H9 (cell line): ENCODE measurements around the gene DTNA. TPM values are rescaled to one million over a fixed set of nuclear protein-coding genes. Genes with fewer than 3 reads are reported as not detected.

Source experiments
- DNase-seq: peaks from one replicate; pipeline ENCODE4 v3.0.0-alpha.2; 2017
- H2AFZ ChIP-seq: one replicate; pipeline ENCODE4 v1.6.1; 2013; ENCODE audit warnings: mild to moderate bottlenecking, low read length, control low read depth, moderate library complexity
- H2AK5ac ChIP-seq: 2 replicates; pipeline ENCODE4 v1.6.1; 2013; ENCODE audit warnings: low read length, control low read depth, mixed read lengths; ENCODE audit not compliant: insufficient read length
- H2BK120ac ChIP-seq: one replicate; pipeline ENCODE4 v1.6.1; 2013; ENCODE audit warnings: low read depth, mild to moderate bottlenecking, low read length, control low read depth, inconsistent platforms; ENCODE audit not compliant: poor library complexity, severe bottlenecking
- H2BK12ac ChIP-seq: 2 replicates; pipeline ENCODE4 v1.6.1; 2013; ENCODE audit warnings: low read length, control low read depth, mixed read lengths, low read depth; ENCODE audit not compliant: insufficient read length
- H2BK15ac ChIP-seq: 2 replicates; pipeline ENCODE4 v1.6.1; 2013; ENCODE audit warnings: low read depth, low read length, control low read depth
- H2BK20ac ChIP-seq: one replicate; pipeline ENCODE4 v1.6.1; 2013; ENCODE audit warnings: low read depth, mild to moderate bottlenecking, low read length, control low read depth, inconsistent platforms; ENCODE audit not compliant: poor library complexity, severe bottlenecking
- H2BK5ac ChIP-seq: 2 replicates; pipeline ENCODE4 v1.6.1; 2013; ENCODE audit warnings: low read length, control low read depth, mixed read lengths; ENCODE audit not compliant: insufficient read length
- H3K14ac ChIP-seq: 2 replicates; pipeline ENCODE4 v1.6.1; 2013; ENCODE audit warnings: low read length, control low read depth; ENCODE audit not compliant: insufficient read depth
- H3K18ac ChIP-seq: 2 replicates; pipeline ENCODE4 v1.6.1; 2013; ENCODE audit warnings: low read depth, mild to moderate bottlenecking, mixed read lengths, low read length, control low read depth; ENCODE audit not compliant: insufficient read length
- H3K23ac ChIP-seq: 2 replicates; pipeline ENCODE4 v1.6.1; 2013; ENCODE audit warnings: low read length, control low read depth, mixed read lengths, low read depth; ENCODE audit not compliant: insufficient read length
- H3K23me2 ChIP-seq: 2 replicates; pipeline ENCODE4 v1.6.1; 2013; ENCODE audit warnings: low read depth, mild to moderate bottlenecking, mixed read lengths, low read length, control low read depth; ENCODE audit not compliant: insufficient read length, poor library complexity, severe bottlenecking
- H3K27ac ChIP-seq: 2 replicates; pipeline ENCODE4 v1.5.1; 2013; ENCODE audit warnings: low read length, control low read depth, mixed read lengths, low read depth; ENCODE audit not compliant: insufficient read length
- H3K27me3 ChIP-seq: 2 replicates; pipeline ENCODE4 v1.6.1; 2013; ENCODE audit warnings: low read length, control low read depth, inconsistent platforms; ENCODE audit not compliant: insufficient read depth
- H3K4ac ChIP-seq: 2 replicates; pipeline ENCODE4 v1.6.1; 2013; ENCODE audit warnings: low read depth, mild to moderate bottlenecking, control low read depth, inconsistent platforms, low read length, moderate library complexity
- H3K4me1 ChIP-seq: 2 replicates; pipeline ENCODE4 v1.6.1; 2013; ENCODE audit warnings: low read length, control low read depth, inconsistent platforms; ENCODE audit not compliant: insufficient read depth
- H3K4me2 ChIP-seq: 2 replicates; pipeline ENCODE4 v1.6.1; 2013; ENCODE audit warnings: low read length, control low read depth, mixed read lengths; ENCODE audit not compliant: insufficient read length, insufficient read depth
- H3K56ac ChIP-seq: 2 replicates; pipeline ENCODE4 v1.6.1; 2013; ENCODE audit warnings: low read depth, mild to moderate bottlenecking, mixed read lengths, low read length, control low read depth; ENCODE audit not compliant: insufficient read length
- H3K79me1 ChIP-seq: 2 replicates; pipeline ENCODE4 v1.6.1; 2013; ENCODE audit warnings: low read depth, mild to moderate bottlenecking, moderate library complexity, low read length, control low read depth, inconsistent platforms; ENCODE audit not compliant: insufficient read depth, poor library complexity, severe bottlenecking
- H3K79me2 ChIP-seq: 2 replicates; pipeline ENCODE4 v1.6.1; 2013; ENCODE audit warnings: low read length, control low read depth, inconsistent platforms; ENCODE audit not compliant: insufficient read depth
- H3K9ac ChIP-seq: 2 replicates; pipeline ENCODE4 v1.6.1; 2013; ENCODE audit warnings: low read length, control low read depth, mixed read lengths; ENCODE audit not compliant: insufficient read length; ENCODE audit errors: extremely low read depth
- H3K9me3 ChIP-seq: one replicate; pipeline ENCODE4 v1.6.1; 2013; ENCODE audit warnings: low read depth, low read length, inconsistent platforms; ENCODE audit not compliant: control insufficient read depth
- H3T11ph ChIP-seq: one replicate; pipeline ENCODE4 v1.6.1; 2013; ENCODE audit warnings: mild to moderate bottlenecking, low read length, control low read depth, inconsistent platforms
- H4K20me1 ChIP-seq: one replicate; pipeline ENCODE4 v1.6.1; 2013; ENCODE audit not compliant: control insufficient read depth, insufficient read length, insufficient read depth
- H4K5ac ChIP-seq: 2 replicates; pipeline ENCODE4 v1.6.1; 2013; ENCODE audit warnings: low read depth, mild to moderate bottlenecking, mixed read lengths, low read length, control low read depth; ENCODE audit not compliant: insufficient read length
- H4K8ac ChIP-seq: replicated peaks from 2 replicates; pipeline ENCODE4 v1.6.1; 2013; ENCODE audit warnings: low read length, control low read depth, mixed read lengths, low read depth; ENCODE audit not compliant: insufficient read length
- H4K91ac ChIP-seq: 2 replicates; pipeline ENCODE4 v1.6.1; 2013; ENCODE audit warnings: low read depth, mild to moderate bottlenecking, moderate library complexity, mixed read lengths, low read length, control low read depth; ENCODE audit not compliant: insufficient read length
- H3K27ac Mint-ChIP-seq, 3 experiments: 2 replicates in 2 of 3; 3 replicates in 1 of 3; pipeline ENCODE4 v1.8.0; 2020 to 2021; ENCODE audit warnings: mixed read lengths in 3 of 3, mild to moderate bottlenecking in 1 of 3, moderate library complexity in 1 of 3
- H3K27me3 Mint-ChIP-seq: 2 replicates; pipeline ENCODE4 v1.8.0; 2021; ENCODE audit warnings: low read depth, mild to moderate bottlenecking, moderate library complexity, mixed read lengths
- H3K36me3 Mint-ChIP-seq, 3 experiments: 2 replicates in 2 of 3; 3 replicates in 1 of 3; pipeline ENCODE4 v1.8.0; 2020 to 2021; ENCODE audit warnings: low read depth in 3 of 3, mixed read lengths in 3 of 3; ENCODE audit not compliant: insufficient read depth in 1 of 3
- H3K4me1 Mint-ChIP-seq, 2 experiments: 2 replicates each; pipeline ENCODE4 v1.8.0; 2020; ENCODE audit warnings: mixed read lengths in 2 of 2
- H3K4me3 Mint-ChIP-seq, 2 experiments: 2 replicates in 1 of 2; 3 replicates in 1 of 2; pipeline ENCODE4 v1.8.0; 2020 to 2021; ENCODE audit warnings: mild to moderate bottlenecking in 2 of 2, mixed read lengths in 2 of 2, moderate library complexity in 1 of 2
- H3K9me3 Mint-ChIP-seq, 2 experiments: 2 replicates in 1 of 2; 3 replicates in 1 of 2; pipeline ENCODE4 v1.8.0; 2020; ENCODE audit warnings: mild to moderate bottlenecking in 2 of 2, mixed read lengths in 2 of 2, moderate library complexity in 1 of 2
- CTCF ChIP-seq: fragments of 200-600 bp; sonication (generic); conservative IDR thresholded peaks from 3 replicates; pipeline ENCODE4 v1.8.0; 2021; ENCODE audit warnings: antibody characterized with exemption, mild to moderate bottlenecking
- WGBS: extraction: QIAGEN DNeasy Blood & Tissue Kit; methylation state at CpG from one replicate; pipeline ENCODE4 v1.1.7; 2013; ENCODE audit warnings: missing lambda C conversion rate, low lambda C conversion rate, mixed read lengths; ENCODE audit not compliant: insufficient read length; ENCODE audit errors: extremely low coverage; 5-methylcytosine and 5-hydroxymethylcytosine counted together
- total RNA-seq: library from RNA; stranded (reverse); gene quantifications from 2 replicates; pipeline ENCODE4 v1.2.1, GENCODE V29; 2021

DTNA gene
- total RNA-seq, 1 experiment from 2014 or later: 25.5 TPM

DNA sequence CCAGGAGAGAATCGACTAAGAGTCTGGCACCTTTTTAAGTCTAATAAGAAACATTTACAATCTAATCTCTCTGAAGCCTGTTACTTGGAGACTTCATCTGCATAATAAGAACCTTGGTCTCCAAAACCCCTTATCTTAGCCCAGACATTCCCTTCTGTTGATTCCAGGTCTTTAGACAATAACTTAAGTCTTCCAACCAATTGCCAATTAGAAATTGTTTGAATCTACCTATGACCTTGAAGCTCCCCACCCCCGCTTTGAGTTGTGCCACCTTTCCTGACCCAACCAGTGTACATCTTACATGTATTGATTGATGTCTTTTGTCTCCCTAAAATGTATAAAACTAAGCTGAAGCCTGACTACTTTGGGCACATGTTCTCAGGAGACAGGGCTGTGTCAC, 49.5 kb upstream of the DTNA start:
- DNase-seq: no peak
- H3K9me3 Mint-ChIP-seq: no peaks in the 10 kb centered on the region
- H3K4me2 ChIP-seq: peak overlapping the region; percentile 68
- peak overlapping the region; percentile 58 for H2BK12ac ChIP-seq
- no peaks in the 10 kb centered on the region for H3K36me3 Mint-ChIP-seq
- no peaks in the 10 kb centered on the region for H3K27me3 Mint-ChIP-seq
- no peak overlapping the region for H4K8ac ChIP-seq
- H3K79me2 ChIP-seq: no peaks in the 10 kb centered on the region
- H3K18ac ChIP-seq: peak overlapping the region; percentile 75
- H2BK15ac ChIP-seq: no peak overlapping the region
- no peak overlapping the region for H2AK5ac ChIP-seq
- no peaks in the 10 kb centered on the region for H4K20me1 ChIP-seq
- peak overlapping the region; percentile 95 for H2BK5ac ChIP-seq
- H3K14ac ChIP-seq: no peak overlapping the region; the same call in 1 of the 2 replicates
- H3K56ac ChIP-seq: no peak overlapping the region
- H3K4ac ChIP-seq: no peak overlapping the region
- H3K27ac Mint-ChIP-seq: peak overlapping the region; percentile 97 to 99 (median 99)
- no peak overlapping the region for H2BK120ac ChIP-seq
- no peak overlapping the region for H2BK20ac ChIP-seq
- H4K5ac ChIP-seq: no peak overlapping the region
- no peaks in the 10 kb centered on the region for H3K79me1 ChIP-seq
- no peak overlapping the region for H2AFZ ChIP-seq
- no CpG with 5 or more reads among the region's 2 CpGs for WGBS
- peak overlapping the region; percentile 87 for H3T11ph ChIP-seq
- H3K9ac ChIP-seq: no peak overlapping the region
- H3K4me1 Mint-ChIP-seq: peaks cover 57 to 60% of the 10 kb centered on the region in 2 experiments
- H3K23ac ChIP-seq: no peak overlapping the region
- TF ChIP-seq CTCF: no peak
- peak overlapping the region; percentile 3 to 39 for H3K4me3 Mint-ChIP-seq
- no peaks in the 10 kb centered on the region for H3K27me3 ChIP-seq
- H3K9me3 ChIP-seq: no peaks in the 10 kb centered on the region
- H4K91ac ChIP-seq: no peak overlapping the region
- peaks cover 18% of the 10 kb centered on the region for H3K4me1 ChIP-seq
- H3K23me2 ChIP-seq: peaks cover 2% of the 10 kb centered on the region
- H3K27ac ChIP-seq: peak overlapping the region; percentile 100
